ENCODE data around the gene ZRANB3.

GRCh38 chr2:135113322-135113721 lies 417.7 kb downstream of the ZRANB3 start:
- TF ChIP-seq POLR2AphosphoS5 (IDR thresholded peaks at IDR 0.05) (no peak), CTCF (IDR thresholded peaks at IDR 0.05) (no peak)
